Activated CD4-positive, alpha-beta T cell treated with anti-CD3 and anti-CD28 coated beads for 1 hour (primary cell): ENCODE results near the gene KCTD2.
"Not testable (repeated sequence)": the region's sequence is repeated elsewhere in the genome, so short reads cannot be mapped to it uniquely, and the experiment has no call there.

Experiments
- DNase-seq: peaks from one replicate; pipeline ENCODE4 v3.0.0-alpha.2; 2020

KCTD2 gene

DNA sequence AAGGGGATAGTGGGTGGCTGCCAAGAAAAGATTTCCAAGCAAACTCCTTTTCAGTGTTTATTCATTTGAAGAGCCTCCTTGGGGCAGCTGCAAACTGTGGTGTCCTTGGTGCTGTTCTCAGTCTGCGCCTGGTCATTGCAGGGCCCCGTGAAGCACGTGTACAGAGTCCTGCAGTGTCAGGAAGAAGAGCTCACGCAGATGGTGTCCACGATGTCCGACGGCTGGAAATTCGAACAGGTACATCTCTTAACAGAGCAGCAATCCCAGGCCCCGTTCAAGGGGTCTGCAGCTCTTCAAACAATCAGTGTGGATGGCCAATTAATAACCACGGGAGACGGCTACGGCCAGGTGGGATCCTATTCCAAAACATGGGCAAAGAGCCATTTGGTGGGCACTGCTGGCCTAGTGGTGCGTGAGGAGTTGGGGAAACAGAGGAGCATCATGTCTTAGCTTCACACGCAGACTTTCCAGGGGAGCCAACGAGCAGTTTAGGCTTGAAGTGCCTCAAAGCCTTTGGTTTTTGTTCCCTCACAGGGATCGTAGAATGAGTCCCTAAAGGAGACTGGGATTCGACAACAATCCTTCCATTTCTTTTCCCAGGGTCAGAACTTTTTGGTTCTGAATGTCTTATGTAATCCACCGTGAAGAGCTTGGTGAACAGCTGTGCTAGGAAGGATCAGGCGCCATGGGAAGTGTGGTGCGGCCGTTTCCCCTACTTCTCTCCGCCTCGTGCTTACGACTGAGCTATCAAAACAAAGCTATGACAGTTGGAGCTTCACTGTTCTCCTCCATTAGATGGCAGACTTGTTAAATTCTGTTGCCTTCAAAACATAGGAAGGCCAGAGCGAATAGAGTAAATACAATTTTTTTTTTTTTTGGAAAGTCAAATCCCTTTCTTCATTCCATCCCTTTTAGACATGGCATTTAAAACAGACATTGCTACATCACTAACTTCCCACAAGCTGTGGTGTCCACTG lies 12.6 kb downstream of the KCTD2 start:
- DNase-seq, result no peak

DNA sequence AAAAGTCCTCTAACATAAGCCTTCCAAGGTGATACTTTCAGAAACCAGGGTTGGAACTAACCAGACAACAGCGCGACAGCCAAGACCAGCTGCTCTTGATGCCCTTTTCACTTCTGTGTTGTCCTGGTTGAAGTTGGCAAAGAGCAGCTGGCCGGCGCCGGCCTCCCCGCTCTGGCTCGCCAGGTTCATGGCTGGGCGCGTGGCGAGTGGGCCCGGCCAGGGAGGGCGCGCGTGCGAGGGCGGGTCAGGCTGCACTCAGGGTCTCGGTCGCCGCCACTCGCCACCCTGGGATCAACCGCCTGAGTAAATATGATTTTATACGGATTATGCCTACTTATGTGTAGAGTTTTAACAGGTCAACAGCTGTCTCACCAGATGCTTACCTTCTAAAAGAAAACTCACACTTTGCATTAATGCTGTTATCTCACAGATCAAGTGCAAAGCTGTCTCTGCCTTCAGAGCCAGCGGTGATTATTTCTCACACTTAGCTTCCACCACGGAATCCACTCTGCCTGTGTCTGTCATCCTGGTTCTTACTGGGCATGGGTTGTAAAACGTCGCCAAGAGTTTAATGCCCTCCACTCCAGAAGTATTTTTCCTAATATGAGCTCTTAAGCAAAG lies 13.5 kb downstream of the KCTD2 start:
- DNase-seq, result no peak

DNA sequence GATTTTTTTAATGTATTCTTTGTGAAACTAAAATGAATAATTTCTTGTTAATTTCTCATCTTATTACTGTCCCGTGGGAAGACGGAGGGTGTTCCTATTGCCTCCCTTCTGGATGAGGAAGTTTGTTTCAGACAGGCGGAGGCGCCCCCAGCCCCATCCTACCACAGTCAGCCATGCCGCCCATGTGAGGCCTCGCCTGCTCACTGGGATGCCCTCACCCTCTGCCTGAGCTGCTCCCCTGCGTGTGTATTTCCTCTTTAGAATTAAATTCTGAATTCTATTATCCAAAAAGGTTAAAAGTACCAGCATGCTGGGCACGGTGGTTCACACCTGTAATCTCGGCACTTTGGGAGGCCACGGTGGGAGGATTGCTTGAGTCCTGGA lies 14.0 kb downstream of the KCTD2 start:
- DNase-seq, result no peak

- no peak for DNase-seq
Measured at GRCh38 chr17:75061618-75062017, 14.6 kb downstream of the KCTD2 start.

GRCh38 chr17:75063201-75063600 lies 16.2 kb downstream of the KCTD2 start:
- DNase-seq, result no peak

DNA sequence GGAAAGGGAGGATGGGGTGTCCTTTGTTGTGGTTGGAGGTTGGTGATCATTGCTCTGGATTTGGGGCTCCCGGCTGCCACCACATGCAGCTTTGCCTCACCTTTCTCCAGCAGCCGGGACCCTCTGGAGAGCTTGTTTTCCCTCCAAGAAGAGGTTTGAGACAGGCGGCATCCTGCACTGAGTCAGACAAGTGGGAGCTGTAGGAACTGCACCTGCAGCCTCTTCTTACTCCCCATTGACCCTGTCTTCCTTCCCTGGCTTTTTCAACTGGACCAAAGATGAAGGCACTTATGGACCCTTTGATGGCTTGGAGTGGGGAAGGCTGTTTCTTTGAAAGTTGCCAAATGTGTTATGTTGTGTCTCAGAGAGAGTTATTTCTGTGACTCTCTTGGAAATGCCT lies 16.6 kb downstream of the KCTD2 start:
- DNase-seq, result no peak

- DNase-seq, result no peak
Measured at GRCh38 chr17:75064040-75064439, 17.0 kb downstream of the KCTD2 start.

GRCh38 chr17:75064460-75064859 lies 17.4 kb downstream of the KCTD2 start:
- DNase-seq, result no peak

DNA sequence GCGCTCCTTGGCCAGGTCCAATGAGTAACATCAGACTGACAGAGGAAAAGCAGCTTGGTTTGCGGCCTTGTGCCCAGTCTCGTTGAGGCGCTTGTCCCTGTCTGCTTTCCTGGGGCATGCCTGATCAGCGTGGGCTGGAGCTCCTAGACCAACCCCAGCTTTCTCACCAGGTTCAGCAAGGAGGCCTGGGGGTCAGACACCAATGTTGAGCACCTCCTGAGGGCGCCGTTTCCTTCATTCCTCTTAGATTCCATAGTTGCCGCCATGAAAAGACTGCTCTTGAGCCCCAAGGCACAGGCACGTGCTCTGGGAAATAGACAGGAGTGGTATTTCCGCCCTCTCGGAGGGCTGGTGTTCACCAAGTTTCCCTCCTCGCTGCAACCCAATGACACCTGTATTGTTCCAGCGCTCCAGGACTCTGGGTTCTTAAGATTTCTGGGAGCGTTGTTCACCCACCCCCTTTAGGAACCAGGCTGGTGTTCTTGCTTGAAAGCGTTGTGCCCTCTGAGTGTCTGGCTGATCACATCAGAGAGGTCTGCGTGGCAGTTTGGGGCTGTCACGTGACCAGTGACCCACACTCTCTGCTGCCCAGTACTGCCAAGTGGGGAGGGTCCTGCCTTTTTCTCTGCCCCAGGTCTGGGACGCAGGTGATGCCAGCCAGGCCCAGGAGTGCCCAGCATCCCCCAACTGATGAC lies 18.0 kb downstream of the KCTD2 start:
- no peak for DNase-seq

DNA sequence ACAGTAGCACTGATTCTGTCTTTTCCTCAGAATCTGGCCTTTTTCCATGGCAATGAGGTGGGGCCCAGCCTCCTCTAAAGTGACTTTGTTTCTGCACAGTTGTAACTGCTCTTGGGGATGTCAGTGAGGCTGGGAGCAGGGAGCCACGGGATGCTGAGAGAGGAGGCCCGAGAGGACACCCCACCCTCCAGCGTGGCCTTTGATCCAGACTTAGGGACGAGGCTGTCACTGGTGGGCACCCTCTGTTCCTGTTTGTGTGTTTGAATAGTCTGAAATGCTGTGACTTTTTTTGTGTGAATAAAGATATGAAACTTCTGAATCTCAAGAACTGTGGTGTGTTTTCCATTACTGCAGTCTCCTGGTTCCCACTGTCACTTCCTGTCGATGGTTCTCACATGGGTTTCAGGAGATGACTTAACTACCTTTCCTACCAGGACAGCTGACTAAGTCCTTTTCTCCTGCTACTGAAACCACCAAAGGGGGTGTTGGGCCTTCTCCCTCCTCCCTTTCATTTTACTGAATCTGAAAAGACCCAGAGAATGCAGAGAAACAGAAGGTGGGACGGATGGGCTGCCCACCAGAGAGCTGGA lies 18.6 kb downstream of the KCTD2 start:
- no peak for DNase-seq

- no peak for DNase-seq
Measured at GRCh38 chr17:75067856-75068255, 20.8 kb downstream of the KCTD2 start.

DNA sequence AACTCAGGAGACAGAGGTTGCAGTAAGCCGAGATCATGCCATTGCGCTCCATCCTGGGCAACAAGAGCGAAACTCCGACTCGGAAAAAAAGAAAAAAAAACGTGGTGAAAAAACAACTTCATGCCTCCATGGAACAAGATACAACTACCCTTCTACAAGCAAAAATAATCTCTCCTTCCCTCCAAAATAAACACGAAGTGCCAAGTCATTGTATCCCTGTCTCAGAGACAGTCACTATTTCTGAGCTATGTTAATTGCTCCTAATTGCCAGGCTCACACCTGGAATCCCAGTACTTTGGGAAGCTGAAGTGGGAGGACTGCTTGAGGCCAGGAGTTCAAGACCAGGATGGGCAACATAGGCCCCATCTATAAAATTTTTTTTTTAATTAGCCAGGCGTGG lies 21.7 kb downstream of the KCTD2 start:
- DNase-seq, result no peak

DNA sequence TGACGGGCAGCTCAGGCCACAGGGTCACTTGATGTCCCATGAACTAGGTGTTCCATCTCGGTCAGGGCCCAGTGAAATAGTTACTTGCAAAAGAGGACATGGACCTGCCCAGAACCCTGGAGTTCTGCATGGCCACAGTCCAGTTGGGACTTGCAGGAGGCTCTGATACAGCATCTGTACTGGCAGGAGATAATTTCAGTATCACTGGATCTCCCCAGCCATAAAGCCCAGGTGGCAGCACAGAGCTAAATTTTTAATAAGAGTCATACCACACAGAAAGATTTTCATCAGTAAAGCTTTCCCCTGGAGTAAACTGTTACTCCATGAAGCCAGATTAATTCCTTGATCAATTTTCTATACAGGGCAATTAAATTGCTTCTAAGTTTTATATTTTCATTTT lies 22.8 kb downstream of the KCTD2 start:
- DNase-seq, result no peak

DNA sequence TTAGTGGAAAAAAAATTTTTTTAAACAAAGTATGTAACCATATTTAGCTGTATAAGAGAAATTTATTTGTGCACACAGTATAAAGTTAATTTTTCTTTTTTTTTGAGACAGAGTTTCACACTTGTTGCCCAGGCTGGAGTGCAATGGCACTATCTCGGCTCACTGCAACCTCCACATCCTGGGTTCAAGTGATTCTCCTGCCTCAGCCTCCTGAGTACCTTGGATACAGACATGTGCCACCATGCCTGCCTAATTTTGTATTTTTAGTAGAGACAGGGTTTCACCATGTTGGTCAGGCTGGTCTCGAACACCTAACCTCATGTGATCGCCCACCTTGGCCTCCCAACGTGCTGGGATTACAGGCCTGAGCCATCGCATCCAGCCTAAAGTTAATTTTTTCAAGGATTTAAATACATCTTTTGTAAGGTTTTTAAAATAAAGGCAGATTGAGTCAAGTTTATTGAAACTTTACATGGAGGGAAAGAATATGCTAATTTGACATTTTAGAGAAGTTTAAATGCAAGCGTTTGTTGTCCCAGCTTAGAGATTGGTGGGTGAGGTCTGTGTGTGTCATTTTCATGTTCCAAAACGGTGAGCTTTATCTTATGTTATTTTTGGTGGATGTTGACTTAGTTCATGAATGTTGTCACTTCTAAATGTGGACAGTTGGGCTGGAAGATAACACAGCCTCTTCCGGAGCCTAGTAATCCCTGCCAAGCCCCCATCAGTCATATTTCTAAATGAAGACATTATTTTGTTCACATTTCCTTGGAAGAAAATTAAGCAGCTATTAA lies 24.6 kb downstream of the KCTD2 start:
- not testable (repeated sequence) for DNase-seq

GRCh38 chr17:75072909-75073308 lies 25.9 kb downstream of the KCTD2 start:
- not testable (repeated sequence) for DNase-seq

DNA sequence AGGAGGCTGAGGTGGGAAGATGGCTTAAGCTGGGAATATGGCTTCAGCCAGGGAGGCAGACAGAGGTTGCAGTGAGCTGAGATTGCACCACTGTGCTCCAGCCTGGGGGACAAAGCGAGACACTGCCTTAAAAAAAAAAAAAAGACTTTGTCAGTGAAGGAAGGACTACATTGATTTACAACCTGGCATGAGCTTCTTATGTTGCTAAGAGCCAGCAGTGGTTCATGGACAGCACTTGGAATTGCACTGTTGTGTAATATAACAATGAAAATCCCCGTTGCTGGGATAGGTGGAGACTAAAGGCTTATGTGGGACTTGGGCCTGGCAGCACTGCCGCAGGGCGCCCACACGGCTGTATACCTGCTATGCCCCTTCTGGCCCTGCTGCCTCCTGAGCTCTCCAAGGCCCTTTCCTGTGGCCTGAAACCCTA lies 26.6 kb downstream of the KCTD2 start:
- DNase-seq, result no peak

GRCh38 chr17:75074532-75074931 lies 27.5 kb downstream of the KCTD2 start:
- DNase-seq, result no peak

DNA sequence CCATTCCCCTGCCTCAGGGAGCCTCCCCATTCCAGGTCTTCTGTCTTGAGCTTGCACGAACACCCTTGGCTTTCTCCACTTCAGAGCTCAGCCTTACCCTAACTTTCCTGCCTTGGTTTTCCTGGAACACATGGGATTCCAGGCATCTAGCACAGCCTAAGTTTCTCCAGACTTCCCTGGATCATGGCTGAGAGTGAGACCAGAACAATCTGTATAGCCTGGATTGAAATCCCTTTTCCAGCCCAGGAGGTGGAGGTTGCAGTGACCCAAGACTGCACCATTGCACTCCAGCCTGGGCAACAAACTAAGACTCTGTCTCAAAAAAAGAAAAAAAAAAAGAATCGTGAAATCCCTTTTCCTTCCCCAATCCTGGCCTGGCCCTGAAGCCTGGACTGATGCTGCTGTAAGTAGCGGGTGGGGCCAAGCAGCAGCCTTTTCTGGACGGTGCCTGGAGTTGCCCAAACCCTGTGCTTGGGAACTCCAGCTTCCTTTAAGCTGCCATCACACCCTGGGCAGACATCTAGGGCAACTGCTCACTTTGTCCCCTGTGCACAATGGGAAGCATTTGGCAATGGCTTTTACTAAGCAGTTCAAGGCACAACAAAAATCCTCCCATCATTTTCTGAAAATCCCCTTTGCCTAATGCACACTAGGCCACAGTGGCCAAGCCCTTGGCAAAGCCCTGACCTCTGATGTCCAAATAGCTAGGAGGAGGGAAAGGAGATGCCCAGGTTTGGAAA lies 28.7 kb downstream of the KCTD2 start:
- DNase-seq, result no peak

DNA sequence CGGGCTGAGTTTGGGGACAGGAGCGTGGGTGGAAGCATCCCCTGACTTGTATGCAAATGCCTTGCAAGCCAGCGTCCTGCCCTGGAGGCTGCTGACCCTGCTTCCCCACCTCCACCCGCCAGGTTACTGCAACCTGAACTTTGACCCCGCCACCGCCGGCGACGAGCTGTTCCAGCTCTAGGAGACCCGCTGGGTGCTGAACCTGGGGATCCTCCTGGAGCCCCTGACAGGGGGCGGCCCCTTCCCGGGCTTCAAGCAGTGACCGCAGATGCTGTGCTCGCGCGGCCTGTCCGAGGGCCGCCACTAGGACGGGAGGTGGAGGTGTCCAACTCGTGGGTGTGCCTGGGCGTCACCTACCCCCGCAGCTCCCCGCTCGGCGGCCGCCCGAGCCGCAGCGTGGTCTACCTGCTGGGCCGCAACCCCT lies 30.1 kb downstream of the KCTD2 start:
- no peak for DNase-seq

DNA sequence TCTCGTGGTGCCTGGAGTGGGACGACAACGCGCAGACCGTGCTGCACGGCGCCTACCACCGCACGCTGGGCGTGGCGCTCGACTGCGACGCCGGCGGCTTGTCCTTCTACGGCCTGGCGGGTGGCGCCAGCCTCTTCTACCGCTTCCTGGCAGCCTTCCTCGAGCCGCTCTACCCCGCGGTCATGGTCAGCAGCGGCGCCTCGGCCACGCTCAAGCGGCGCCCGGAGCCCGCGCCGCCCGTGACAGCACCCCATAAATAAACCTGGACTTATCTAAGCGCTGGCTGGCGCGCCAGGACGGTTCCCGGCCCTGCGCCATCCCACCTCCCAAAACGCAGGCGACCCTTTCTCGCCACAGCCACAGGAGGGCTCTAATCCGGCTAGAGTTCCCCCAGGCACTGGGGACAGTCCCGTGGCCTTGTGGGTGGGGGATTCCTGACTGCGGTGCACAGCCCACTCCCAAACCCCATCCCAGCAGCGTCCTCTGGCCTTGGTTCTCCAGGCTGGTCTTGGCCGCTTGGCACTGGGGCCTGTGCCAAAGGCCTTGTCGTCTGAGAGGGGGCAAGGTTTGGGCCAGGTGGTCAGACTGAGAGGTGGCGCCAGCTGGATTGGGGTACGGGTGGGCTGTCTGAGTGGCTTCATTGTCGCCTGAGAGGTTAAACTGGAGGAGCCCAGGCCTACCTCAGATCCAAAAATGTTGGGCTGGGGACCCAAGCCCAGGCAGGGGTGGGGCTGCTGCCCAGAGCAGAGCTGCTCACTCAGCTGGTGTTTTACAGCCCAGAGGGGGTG lies 30.7 kb downstream of the KCTD2 start:
- DNase-seq, result peak; percentile 37
